ENCODE results near the gene AUTS2.

GRCh38 chr7:69742237-69742636, 144.0 kb downstream of the AUTS2 start:
- no peak for TF ChIP-seq CTCF (IDR thresholded peaks at IDR 0.05)
- TF ChIP-seq POLR2A (IDR thresholded peaks at IDR 0.05) = no peak
- TF ChIP-seq EP300 (IDR thresholded peaks at IDR 0.05; ENCODE audit: low read depth) = no peak
